GM12873 (cell line): Measurements from ENCODE around the gene FOXQ1.

Experiments
- CTCF ChIP-seq: IDR thresholded peaks from 2 replicates; pipeline ENCODE4 v1.5.1; 2012; ENCODE audit warnings: low read depth, mild to moderate bottlenecking, moderate library complexity, low read length, control low read depth; ENCODE audit not compliant: insufficient read depth; ENCODE audit errors: missing control alignments

Gene FOXQ1

GRCh38 chr6:1315201-1315559 is 3.3 kb downstream of the FOXQ1 start:
- TF ChIP-seq CTCF, result no peak

- no peak for TF ChIP-seq CTCF
Measured at GRCh38 chr6:1315560-1316386, 3.9 kb downstream of the FOXQ1 start.

GRCh38 chr6:1316489-1316971 is 4.6 kb downstream of the FOXQ1 start:
- TF ChIP-seq CTCF, result no peak

- TF ChIP-seq CTCF, result no peak
Measured at GRCh38 chr6:1317302-1317815, 5.5 kb downstream of the FOXQ1 start.

- TF ChIP-seq CTCF, result no peak
Measured at GRCh38 chr6:1318036-1318435, 6.1 kb downstream of the FOXQ1 start.

- no peak for TF ChIP-seq CTCF
Measured at GRCh38 chr6:1321738-1322137, 9.8 kb downstream of the FOXQ1 start.

GRCh38 chr6:1322156-1322555 is 10.3 kb downstream of the FOXQ1 start:
- TF ChIP-seq CTCF, result no peak
